ENCODE results near the gene C11orf87.

DNA sequence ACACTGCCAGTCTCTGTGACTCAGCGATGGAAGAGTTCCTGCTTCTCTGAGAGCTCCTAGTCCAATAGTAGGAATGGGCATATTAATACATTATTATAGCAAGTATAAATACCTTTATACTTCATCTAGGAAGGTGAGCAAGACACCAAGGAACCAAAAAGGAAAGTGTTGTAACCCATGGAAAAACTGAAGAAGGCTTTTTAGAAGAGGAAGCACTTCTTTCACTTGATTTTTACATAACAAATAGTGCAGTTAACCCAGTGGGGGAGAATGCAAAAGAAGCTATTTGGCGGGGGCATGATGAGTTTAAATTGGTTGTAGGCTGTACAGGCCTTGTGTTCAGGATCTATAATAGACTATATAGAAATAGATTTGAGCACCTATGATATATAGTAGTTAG lies 31.2 kb upstream of the C11orf87 start:
- no peak for TF ChIP-seq POLR2A (IDR thresholded peaks at IDR 0.05; ENCODE audit: low read depth)
- TF ChIP-seq, protein P1, sequence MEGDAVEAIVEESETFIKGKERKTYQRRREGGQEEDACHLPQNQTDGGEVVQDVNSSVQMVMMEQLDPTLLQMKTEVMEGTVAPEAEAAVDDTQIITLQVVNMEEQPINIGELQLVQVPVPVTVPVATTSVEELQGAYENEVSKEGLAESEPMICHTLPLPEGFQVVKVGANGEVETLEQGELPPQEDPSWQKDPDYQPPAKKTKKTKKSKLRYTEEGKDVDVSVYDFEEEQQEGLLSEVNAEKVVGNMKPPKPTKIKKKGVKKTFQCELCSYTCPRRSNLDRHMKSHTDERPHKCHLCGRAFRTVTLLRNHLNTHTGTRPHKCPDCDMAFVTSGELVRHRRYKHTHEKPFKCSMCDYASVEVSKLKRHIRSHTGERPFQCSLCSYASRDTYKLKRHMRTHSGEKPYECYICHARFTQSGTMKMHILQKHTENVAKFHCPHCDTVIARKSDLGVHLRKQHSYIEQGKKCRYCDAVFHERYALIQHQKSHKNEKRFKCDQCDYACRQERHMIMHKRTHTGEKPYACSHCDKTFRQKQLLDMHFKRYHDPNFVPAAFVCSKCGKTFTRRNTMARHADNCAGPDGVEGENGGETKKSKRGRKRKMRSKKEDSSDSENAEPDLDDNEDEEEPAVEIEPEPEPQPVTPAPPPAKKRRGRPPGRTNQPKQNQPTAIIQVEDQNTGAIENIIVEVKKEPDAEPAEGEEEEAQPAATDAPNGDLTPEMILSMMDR (IDR thresholded peaks at IDR 0.05) = no peak

Measured in esophagus muscularis mucosa (tissue), 3 donors.